CD14-positive monocyte (primary cell): Measurements from ENCODE around the gene OR8D2. TPM values are rescaled to one million over a fixed set of nuclear protein-coding genes. Genes with fewer than 3 reads are reported as not detected.

Experiments
- DNase-seq, 3 donors: peaks; one replicate each; pipeline ENCODE4 v3.0.0-alpha.2; 2011 to 2022
- H2AFZ ChIP-seq: 2 replicates; pipeline ENCODE4 v1.6.0; 2012; ENCODE audit warnings: mild to moderate bottlenecking, low read depth, low read length, inconsistent platforms; ENCODE audit not compliant: insufficient read depth, poor library complexity, severe bottlenecking
- H3K27ac ChIP-seq, 2 donors: 1 replicate in 1 of 2; 2 replicates in 1 of 2; pipeline ENCODE4 v1.5.1; 2012 to 2013; ENCODE audit warnings: low read length in 2 of 2, control low read depth in 1 of 2, inconsistent platforms in 1 of 2, low read depth in 1 of 2, mild to moderate bottlenecking in 1 of 2
- H3K27me3 ChIP-seq, 2 donors: one replicate each; pipeline versions ENCODE4 v1.6.0 to v1.6.1; 2011 to 2013; ENCODE audit warnings: low read length in 2 of 2; ENCODE audit not compliant: control insufficient read depth in 2 of 2, insufficient read depth in 2 of 2
- H3K36me3 ChIP-seq, 2 donors: replicated peaks in 1 of 2; 1 replicate in 1 of 2; 2 replicates in 1 of 2; pipeline versions ENCODE4 v1.5.1 to v1.6.1; 2012 to 2013; ENCODE audit warnings: low read length in 2 of 2, control low read depth in 1 of 2, inconsistent platforms in 1 of 2, mild to moderate bottlenecking in 1 of 2; ENCODE audit not compliant: insufficient read depth in 2 of 2, control insufficient read depth in 1 of 2
- H3K4me1 ChIP-seq, 2 donors: 1 replicate in 1 of 2; 2 replicates in 1 of 2; pipeline versions ENCODE4 v1.5.1 to v1.6.1; 2012 to 2013; ENCODE audit warnings: low read length in 2 of 2, control low read depth in 1 of 2, inconsistent platforms in 1 of 2, mild to moderate bottlenecking in 1 of 2, moderate library complexity in 1 of 2; ENCODE audit not compliant: insufficient read depth in 2 of 2, control insufficient read depth in 1 of 2
- H3K4me2 ChIP-seq: replicated peaks from 2 replicates; pipeline ENCODE3; 2012; ENCODE audit warnings: low read length, moderate library complexity, mild to moderate bottlenecking; ENCODE audit not compliant: poor library complexity, severe bottlenecking; ENCODE audit errors: extremely low read depth
- H3K4me3 ChIP-seq, 3 experiments: fragments of 200-600 bp in 1 of 3; sonication (generic) in 1 of 3; replicated peaks in 1 of 3; 1 replicate in 2 of 3; 2 replicates in 1 of 3; pipeline ENCODE4 v1.5.1; 2011 to 2013; ENCODE audit warnings: low read length in 3 of 3, mild to moderate bottlenecking in 3 of 3, control low read depth in 2 of 3, low read depth in 2 of 3, inconsistent platforms in 1 of 3, moderate library complexity in 1 of 3
- H3K79me2 ChIP-seq: 2 replicates; pipeline ENCODE4 v1.6.0; 2012; ENCODE audit warnings: mild to moderate bottlenecking, control low read depth, inconsistent platforms, low read length, moderate library complexity; ENCODE audit not compliant: insufficient read depth
- H3K9ac ChIP-seq: 2 replicates; pipeline ENCODE4 v1.6.0; 2017; ENCODE audit warnings: low read length, mild to moderate bottlenecking; ENCODE audit not compliant: insufficient read depth, poor library complexity, severe bottlenecking
- H3K9me3 ChIP-seq, 2 donors: replicated peaks in 1 of 2; 1 replicate in 1 of 2; 2 replicates in 1 of 2; pipeline versions ENCODE4 v1.5.1 to v1.6.1; 2012 to 2013; ENCODE audit warnings: low read length in 2 of 2, control low read depth in 1 of 2; ENCODE audit not compliant: control insufficient read depth in 1 of 2, insufficient read depth in 1 of 2
- H4K20me1 ChIP-seq: 2 replicates; pipeline ENCODE4 v1.6.0; 2012; ENCODE audit warnings: mild to moderate bottlenecking, low read length, control low read depth, moderate library complexity; ENCODE audit not compliant: insufficient read depth
- H3K27ac Mint-ChIP-seq, 7 donors: one replicate each; pipeline ENCODE4 v1.8.0; 2020; ENCODE audit warnings: mild to moderate bottlenecking in 7 of 7, mixed read lengths in 7 of 7, moderate library complexity in 6 of 7, inconsistent platforms in 2 of 7
- H3K27me3 Mint-ChIP-seq, 3 donors: one replicate each; pipeline ENCODE4 v1.8.0; 2021 to 2022; ENCODE audit warnings: low read depth in 3 of 3, mild to moderate bottlenecking in 3 of 3, mixed read lengths in 3 of 3, moderate library complexity in 3 of 3, inconsistent platforms in 1 of 3
- H3K36me3 Mint-ChIP-seq, 2 donors: one replicate each; pipeline ENCODE4 v1.8.0; 2020; ENCODE audit warnings: mixed read lengths in 2 of 2, inconsistent platforms in 1 of 2, mild to moderate bottlenecking in 1 of 2
- H3K4me1 Mint-ChIP-seq: one replicate; pipeline ENCODE4 v1.8.0; 2020; ENCODE audit warnings: mild to moderate bottlenecking, mixed read lengths
- H3K4me3 Mint-ChIP-seq, 2 donors: one replicate each; pipeline ENCODE4 v1.8.0; 2020; ENCODE audit warnings: mild to moderate bottlenecking in 2 of 2, mixed read lengths in 2 of 2, moderate library complexity in 1 of 2
- H3K9me3 Mint-ChIP-seq, 7 donors: one replicate each; pipeline ENCODE4 v1.8.0; 2020 to 2022; ENCODE audit warnings: mixed read lengths in 7 of 7, mild to moderate bottlenecking in 6 of 7, moderate library complexity in 6 of 7, inconsistent platforms in 2 of 7
- WGBS: methylation state at CpG from one replicate; pipeline ENCODE4 v1.1.5; 2013; ENCODE audit warnings: missing lambda C conversion rate; ENCODE audit not compliant: insufficient coverage; 5-methylcytosine and 5-hydroxymethylcytosine counted together
- intact Hi-C, 2 donors: fragments of 100-400 bp; cut with micrococcal nuclease; formaldehyde crosslinking; loops; one replicate each; pipeline versions ENCODE4 v1.15.0 to v1.15.1; 2023
- polyA plus RNA-seq, 3 donors: library from polyadenylated mRNA; depleted of rRNA in 1 of 3; unstranded in 2 of 3; stranded (reverse) in 1 of 3; fragments of 300-500 nt in 2 of 3; fragments of >200 nt in 1 of 3; fragmentation: Illumina TruSeq in 2 of 3; gene quantifications; 1 replicate in 2 of 3; 2 replicates in 1 of 3; pipeline ENCODE4 v1.2.3, GENCODE V29; 2012 to 2021
- TF ChIP-seq, protein P1 (sequence below): fragments of 200-600 bp; IDR thresholded peaks from one replicate; pipeline ENCODE4 v1.8.0; 2022; ENCODE audit warnings: antibody characterized with exemption, mild to moderate bottlenecking

Gene OR8D2
- polyA plus RNA-seq, 3 donors, result not detected

DNA sequence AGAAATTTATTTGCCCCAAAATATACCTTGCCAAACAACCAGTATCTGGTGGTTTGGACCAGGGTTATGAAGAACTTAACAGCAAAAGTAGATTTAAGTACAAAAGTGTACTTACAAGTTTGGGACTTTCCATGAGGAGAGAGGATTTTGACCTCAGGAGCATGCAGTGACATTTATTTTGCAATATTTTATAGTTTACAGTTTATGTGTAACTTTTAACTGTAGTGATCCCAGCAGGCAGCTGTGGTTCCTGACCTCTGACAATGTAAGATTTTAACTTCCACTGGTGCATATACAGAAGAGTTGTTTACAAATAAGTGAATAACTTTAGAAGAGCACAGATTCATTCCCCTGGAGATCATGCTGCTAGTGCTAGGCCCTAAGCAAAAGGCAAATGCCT is 12.9 kb downstream of the OR8D2 start:
- Mint-ChIP-seq H3K4me3 (no peak overlapping the region), H3K36me3 (no peaks in the 10 kb centered on the region), H3K4me1 (no peaks in the 10 kb centered on the region), H3K27ac (no peak overlapping the region), H3K27me3 (no peaks in the 10 kb centered on the region), H3K9me3 (no peaks in the 10 kb centered on the region)
- Histone ChIP-seq H3K4me1 (no peaks in the 10 kb centered on the region), H3K9me3 (no peaks in the 10 kb centered on the region), H3K4me2 (no peak overlapping the region), H3K4me3 (no peak overlapping the region), H3K36me3 (no peaks in the 10 kb centered on the region), H3K27me3 (no peaks in the 10 kb centered on the region), H3K79me2 (no peaks in the 10 kb centered on the region), H3K9ac (no peak overlapping the region), H2AFZ (no peak overlapping the region), H3K27ac (no peak overlapping the region), H4K20me1 (no peaks in the 10 kb centered on the region)
- intact Hi-C loops, result no loop called here
- DNase-seq, result no peak
- TF ChIP-seq, protein P1, sequence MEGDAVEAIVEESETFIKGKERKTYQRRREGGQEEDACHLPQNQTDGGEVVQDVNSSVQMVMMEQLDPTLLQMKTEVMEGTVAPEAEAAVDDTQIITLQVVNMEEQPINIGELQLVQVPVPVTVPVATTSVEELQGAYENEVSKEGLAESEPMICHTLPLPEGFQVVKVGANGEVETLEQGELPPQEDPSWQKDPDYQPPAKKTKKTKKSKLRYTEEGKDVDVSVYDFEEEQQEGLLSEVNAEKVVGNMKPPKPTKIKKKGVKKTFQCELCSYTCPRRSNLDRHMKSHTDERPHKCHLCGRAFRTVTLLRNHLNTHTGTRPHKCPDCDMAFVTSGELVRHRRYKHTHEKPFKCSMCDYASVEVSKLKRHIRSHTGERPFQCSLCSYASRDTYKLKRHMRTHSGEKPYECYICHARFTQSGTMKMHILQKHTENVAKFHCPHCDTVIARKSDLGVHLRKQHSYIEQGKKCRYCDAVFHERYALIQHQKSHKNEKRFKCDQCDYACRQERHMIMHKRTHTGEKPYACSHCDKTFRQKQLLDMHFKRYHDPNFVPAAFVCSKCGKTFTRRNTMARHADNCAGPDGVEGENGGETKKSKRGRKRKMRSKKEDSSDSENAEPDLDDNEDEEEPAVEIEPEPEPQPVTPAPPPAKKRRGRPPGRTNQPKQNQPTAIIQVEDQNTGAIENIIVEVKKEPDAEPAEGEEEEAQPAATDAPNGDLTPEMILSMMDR, result no peak

DNA sequence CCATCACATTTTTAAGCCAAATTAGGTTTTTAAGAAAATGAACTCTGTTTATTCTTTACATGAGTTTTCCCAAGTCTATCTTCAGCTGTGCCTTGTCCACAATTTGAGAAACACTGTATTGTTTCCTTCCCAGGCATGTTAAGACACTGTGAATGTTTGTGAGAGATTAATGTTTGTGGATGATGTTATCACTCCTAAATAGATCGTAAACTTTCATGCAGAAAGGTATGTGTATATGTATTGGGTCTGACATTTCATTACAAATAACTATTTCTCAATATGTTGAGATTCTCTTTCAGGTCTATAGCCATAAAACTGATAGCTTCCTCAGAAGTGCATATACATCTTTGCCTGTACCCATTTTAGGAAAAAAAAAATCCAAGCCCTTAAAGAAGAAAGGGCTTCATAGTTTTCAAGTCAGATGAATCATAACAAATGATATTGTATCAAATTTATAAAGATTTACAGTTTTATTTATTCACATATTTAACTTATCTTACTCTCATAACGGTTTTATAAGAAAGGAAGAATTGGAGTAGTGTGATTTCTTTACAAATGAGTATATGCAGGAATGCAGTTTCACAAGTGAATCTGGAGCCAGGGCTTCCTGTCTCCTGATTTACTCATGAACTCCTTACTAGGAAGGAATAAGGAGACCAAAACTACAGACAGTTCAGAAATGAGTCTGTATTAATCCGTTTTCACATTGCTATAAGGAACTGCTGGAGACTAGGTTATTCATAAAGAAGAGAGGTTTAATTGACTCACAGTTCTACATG is 17.5 kb downstream of the OR8D2 start:
- intact Hi-C loops, result no loop called here
- Histone ChIP-seq H3K27ac (no peak overlapping the region), H3K4me1 (peaks cover 0 to 5% of the 10 kb centered on the region in 2 donors), H3K36me3 (no peaks in the 10 kb centered on the region), H3K9me3 (no peaks in the 10 kb centered on the region), H3K27me3 (no peaks in the 10 kb centered on the region), H3K4me3 (no peak overlapping the region), H4K20me1 (no peaks in the 10 kb centered on the region), H3K9ac (no peak overlapping the region), H3K4me2 (no peak overlapping the region), H2AFZ (no peak overlapping the region), H3K79me2 (no peaks in the 10 kb centered on the region)
- H3K27me3 Mint-ChIP-seq, result peaks cover 0 to 2% (median 0%) of the 10 kb centered on the region in 3 donors
- no peaks in the 10 kb centered on the region for H3K4me1 Mint-ChIP-seq
- no peak overlapping the region for H3K27ac Mint-ChIP-seq
- no peaks in the 10 kb centered on the region for H3K9me3 Mint-ChIP-seq
- no peak overlapping the region for H3K4me3 Mint-ChIP-seq
- no peak for DNase-seq
- no peaks in the 10 kb centered on the region for H3K36me3 Mint-ChIP-seq
- TF ChIP-seq, protein P1, result no peak
- no CpG with 5 or more reads among the region's 3 CpGs for WGBS
